ENCODE data around the gene TOGARAM2.

TOGARAM2 gene

DNA sequence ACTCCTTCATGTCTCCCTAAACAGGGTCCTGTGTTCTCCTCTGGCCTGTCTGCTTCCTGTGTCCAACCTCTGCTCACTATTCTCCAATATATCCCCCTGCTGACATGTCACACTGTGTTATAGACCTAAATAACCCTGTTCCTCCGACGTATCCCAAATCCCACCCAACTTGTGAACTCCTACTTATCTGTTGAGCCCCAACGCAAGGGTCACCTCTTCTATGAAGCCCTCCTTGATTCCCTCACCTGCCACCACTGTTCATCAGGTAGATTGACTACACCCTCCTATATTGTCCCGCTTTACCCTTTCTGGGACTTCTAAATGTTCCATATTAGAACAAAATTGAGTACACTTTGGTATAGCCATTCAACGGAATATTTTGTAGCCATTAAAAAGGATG lies 51.1 kb downstream of the TOGARAM2 start:
- FAIRE-seq (no peak), DNase-seq (ENCODE audit: insufficient read length, low spot score) (no peak)
- no peak for TF ChIP-seq POLR2A (IDR thresholded peaks at IDR 0.05; ENCODE audit: low read depth, low read length)

GRCh38 chr2:29033172-29033571 lies 52.1 kb downstream of the TOGARAM2 start:
- DNase-seq (ENCODE audit: insufficient read length, low spot score), result no peak
- FAIRE-seq, result no peak
- TF ChIP-seq POLR2AphosphoS5 (IDR thresholded peaks at IDR 0.05; ENCODE audit: low read depth, low read length) (no peak), SPI1 (IDR thresholded peaks at IDR 0.05; ENCODE audit: low read depth, low read length) (no peak), POU2F2 (IDR thresholded peaks at IDR 0.05; ENCODE audit: low read depth, low read length) (no peak), POLR2A (IDR thresholded peaks at IDR 0.05; ENCODE audit: low read depth, low read length) (no peak), PAX5 (IDR thresholded peaks at IDR 0.05; ENCODE audit: insufficient read depth, low read length, severe bottlenecking) (no peak), TAF1 (IDR thresholded peaks at IDR 0.05; ENCODE audit: low read depth, low read length) (no peak)

- TF ChIP-seq PAX5 (IDR thresholded peaks at IDR 0.05; ENCODE audit: insufficient read depth, low read length, severe bottlenecking), result no peak
- TF ChIP-seq POLR2AphosphoS5 (IDR thresholded peaks at IDR 0.05; ENCODE audit: low read depth, low read length), result no peak
- FAIRE-seq (no peak), DNase-seq (ENCODE audit: insufficient read length, low spot score) (no peak)
Observed at GRCh38 chr2:29033656-29034055, 52.6 kb downstream of the TOGARAM2 start.

- TF ChIP-seq PAX5 (IDR thresholded peaks at IDR 0.05; ENCODE audit: insufficient read depth, low read length, severe bottlenecking) (no peak), SPI1 (IDR thresholded peaks at IDR 0.05; ENCODE audit: low read depth, low read length) (0 out of 2 replicates have a peak, but pooled peaks have one; percentile 16)
- DNase-seq (ENCODE audit: insufficient read length, low spot score) (no peak), FAIRE-seq (no peak)
Observed at GRCh38 chr2:29035016-29035745, 54.1 kb downstream of the TOGARAM2 start.

DNA sequence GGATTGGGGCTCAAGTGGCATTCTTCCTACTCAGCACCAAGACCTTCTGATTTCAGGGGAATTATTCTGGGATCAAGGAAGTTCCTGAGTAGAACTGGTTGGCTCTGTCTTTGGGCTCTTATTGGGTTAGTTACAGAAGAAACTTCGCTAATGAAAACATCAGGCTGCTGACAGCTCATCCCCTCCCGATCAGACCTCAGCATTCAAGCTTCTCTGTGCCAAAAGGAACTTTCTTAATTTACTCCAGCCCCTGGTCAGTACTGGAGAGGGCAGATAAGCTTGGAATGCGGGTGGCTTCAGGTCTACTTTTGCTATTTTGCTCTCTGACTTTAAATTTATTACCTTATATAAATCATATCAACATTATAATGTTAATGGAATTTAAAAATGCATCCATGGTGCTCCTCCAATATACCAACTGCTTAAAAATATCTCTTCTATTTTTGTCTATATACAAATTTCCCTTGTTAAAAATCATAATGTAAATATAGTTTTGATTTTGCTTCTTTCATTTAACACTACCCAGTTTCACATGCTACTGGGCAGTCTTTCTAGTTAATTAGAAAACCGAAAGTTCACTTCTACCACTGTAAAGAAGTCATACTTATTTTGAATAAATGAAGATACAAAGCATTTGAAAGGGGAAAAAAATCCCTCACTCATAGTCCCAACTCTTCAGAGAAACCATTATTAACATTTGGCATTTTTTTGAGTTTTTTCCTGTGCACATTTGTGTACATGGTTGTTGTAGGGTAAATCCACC lies 58.8 kb downstream of the TOGARAM2 start:
- FAIRE-seq (no peak), DNase-seq (ENCODE audit: insufficient read length, low spot score) (no peak)
- no peak for TF ChIP-seq POU2F2 (IDR thresholded peaks at IDR 0.05; ENCODE audit: low read depth, low read length)
- no peak for TF ChIP-seq PAX5 (IDR thresholded peaks at IDR 0.05; ENCODE audit: insufficient read depth, low read length, severe bottlenecking)

GRCh38 chr2:29040552-29040951 lies 59.5 kb downstream of the TOGARAM2 start:
- FAIRE-seq, result no peak
- TF ChIP-seq POLR2A (IDR thresholded peaks at IDR 0.05; ENCODE audit: low read depth, low read length) (no peak), PAX5 (IDR thresholded peaks at IDR 0.05; ENCODE audit: insufficient read depth, low read length, severe bottlenecking) (no peak), POLR2AphosphoS5 (IDR thresholded peaks at IDR 0.05; ENCODE audit: low read depth, low read length) (no peak), SPI1 (IDR thresholded peaks at IDR 0.05; ENCODE audit: low read depth, low read length) (no peak), TAF1 (IDR thresholded peaks at IDR 0.05; ENCODE audit: low read depth, low read length) (no peak), POU2F2 (IDR thresholded peaks at IDR 0.05; ENCODE audit: low read depth, low read length) (no peak)
- DNase-seq (ENCODE audit: insufficient read length, low spot score), result no peak

DNA sequence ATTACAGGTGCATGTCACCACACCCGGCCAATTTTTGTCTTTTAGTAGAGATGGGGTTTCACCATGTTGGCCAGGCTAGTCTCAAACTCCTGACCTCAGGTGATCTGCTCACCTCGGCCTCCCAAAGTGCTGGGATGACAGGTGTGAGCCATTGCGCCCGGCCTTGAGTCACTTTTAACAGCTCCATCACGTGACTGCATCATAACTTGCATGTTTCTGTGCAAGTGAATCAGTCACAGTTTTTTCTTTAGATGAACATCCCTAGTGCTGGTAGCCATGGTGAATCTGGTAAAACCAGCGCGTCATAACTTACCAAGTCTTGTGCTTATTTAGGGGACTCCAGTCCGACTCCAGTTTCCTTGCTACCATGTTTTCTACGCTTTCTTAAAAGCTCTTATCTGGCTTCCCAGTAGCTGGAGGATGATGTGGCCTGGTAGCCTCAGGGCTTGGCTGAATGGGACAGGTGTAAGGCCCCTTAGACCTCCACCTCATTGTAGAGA lies 60.1 kb downstream of the TOGARAM2 start:
- TF ChIP-seq TAF1 (IDR thresholded peaks at IDR 0.05; ENCODE audit: low read depth, low read length) (no peak), PAX5 (IDR thresholded peaks at IDR 0.05; ENCODE audit: insufficient read depth, low read length, severe bottlenecking) (no peak), POU2F2 (IDR thresholded peaks at IDR 0.05; ENCODE audit: low read depth, low read length) (no peak), SPI1 (IDR thresholded peaks at IDR 0.05; ENCODE audit: low read depth, low read length) (no peak), POLR2A (IDR thresholded peaks at IDR 0.05; ENCODE audit: low read depth, low read length) (no peak), POLR2AphosphoS5 (IDR thresholded peaks at IDR 0.05; ENCODE audit: low read depth, low read length) (no peak)
- no peak for DNase-seq (ENCODE audit: insufficient read length, low spot score)
- no peak for FAIRE-seq

DNA sequence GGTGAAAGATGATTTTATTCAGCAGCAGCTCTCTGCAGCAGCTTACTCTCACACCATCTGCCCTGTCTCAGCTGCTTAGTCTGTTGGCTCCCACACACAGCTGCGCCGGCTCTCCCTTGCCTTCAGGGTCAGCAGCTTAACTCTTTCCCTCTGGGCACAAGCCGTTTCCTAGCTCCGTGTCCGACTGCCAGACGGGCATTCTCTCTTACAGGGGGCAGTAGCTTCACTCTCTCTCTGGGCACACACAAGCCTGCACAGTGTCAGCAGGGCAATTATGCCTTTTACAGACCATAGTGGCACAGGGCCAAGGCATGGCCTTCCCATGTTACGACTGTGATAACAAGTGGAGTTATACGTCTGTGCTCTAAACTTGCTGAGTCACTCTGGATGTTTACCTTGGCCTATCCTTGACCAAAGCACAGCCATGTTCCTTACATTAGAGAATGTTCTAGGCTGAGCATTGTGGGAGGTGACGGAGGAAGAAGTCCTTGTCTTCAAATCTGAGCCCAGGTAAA lies 61.5 kb downstream of the TOGARAM2 start:
- FAIRE-seq (no peak), DNase-seq (ENCODE audit: insufficient read length, low spot score) (no peak)
- no peak for TF ChIP-seq SPI1 (IDR thresholded peaks at IDR 0.05; ENCODE audit: low read depth, low read length)
- no peak for TF ChIP-seq PAX5 (IDR thresholded peaks at IDR 0.05; ENCODE audit: insufficient read depth, low read length, severe bottlenecking)
- TF ChIP-seq POLR2AphosphoS5 (IDR thresholded peaks at IDR 0.05; ENCODE audit: low read depth, low read length), result no peak
- TF ChIP-seq POLR2A (IDR thresholded peaks at IDR 0.05; ENCODE audit: low read depth, low read length), result no peak
- no peak for TF ChIP-seq POU2F2 (IDR thresholded peaks at IDR 0.05; ENCODE audit: low read depth, low read length)
- TF ChIP-seq TAF1 (IDR thresholded peaks at IDR 0.05; ENCODE audit: low read depth, low read length), result no peak

DNA sequence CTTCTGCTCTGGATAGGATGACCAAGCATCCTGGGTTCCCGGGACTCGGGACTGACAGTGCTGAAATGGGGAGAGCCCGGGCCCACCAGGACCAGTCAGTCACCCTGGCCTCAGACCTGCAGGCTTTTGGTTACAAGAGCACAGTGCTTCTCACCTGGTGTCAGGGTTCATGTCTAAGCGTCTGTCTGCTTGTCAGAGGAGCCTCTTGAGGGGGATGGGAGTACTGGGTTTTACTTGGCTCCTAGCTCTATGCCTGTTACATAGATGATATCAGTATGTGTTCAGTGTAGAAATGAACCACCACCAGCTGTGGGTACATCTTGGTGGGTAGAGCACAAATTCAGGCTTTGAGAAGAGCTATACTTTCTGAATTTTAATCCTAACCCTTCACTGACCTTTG lies 63.4 kb downstream of the TOGARAM2 start:
- FAIRE-seq (no peak), DNase-seq (ENCODE audit: insufficient read length, low spot score) (no peak)
- TF ChIP-seq POLR2A (IDR thresholded peaks at IDR 0.05; ENCODE audit: low read depth, low read length), result no peak
- TF ChIP-seq PAX5 (IDR thresholded peaks at IDR 0.05; ENCODE audit: insufficient read depth, low read length, severe bottlenecking), result no peak

DNA sequence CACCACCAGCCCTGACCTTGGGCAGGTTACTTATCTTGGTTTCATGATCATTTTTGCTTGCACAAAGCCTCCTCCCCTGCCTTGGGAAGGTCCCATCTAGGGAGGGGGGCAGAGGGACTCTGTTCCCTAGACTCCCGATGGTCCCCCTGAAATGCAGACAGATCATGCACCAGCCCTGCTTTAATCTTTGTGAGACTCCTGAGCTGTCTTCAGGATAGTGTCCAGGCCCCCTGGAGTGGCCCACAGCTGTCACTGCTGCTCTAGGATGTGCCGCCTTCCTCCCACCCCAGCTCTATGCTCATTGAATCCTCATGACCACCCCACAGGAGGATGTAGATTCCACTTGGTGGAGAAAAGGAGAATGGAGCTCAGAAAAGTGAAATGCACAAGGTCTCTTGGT lies 65.2 kb downstream of the TOGARAM2 start:
- FAIRE-seq (no peak), DNase-seq (ENCODE audit: insufficient read length, low spot score) (no peak)
- TF ChIP-seq TAF1 (IDR thresholded peaks at IDR 0.05; ENCODE audit: low read depth, low read length), result no peak
- TF ChIP-seq PAX5 (IDR thresholded peaks at IDR 0.05; ENCODE audit: insufficient read depth, low read length, severe bottlenecking), result no peak
- TF ChIP-seq POLR2AphosphoS5 (IDR thresholded peaks at IDR 0.05; ENCODE audit: low read depth, low read length), result no peak
- TF ChIP-seq POU2F2 (IDR thresholded peaks at IDR 0.05; ENCODE audit: low read depth, low read length), result no peak

Measured in GM12891 (cell line).